Nucleus accumbens (tissue), 56 donors: ENCODE results near the gene PDE3A.
"Not testable (repeated sequence)": the region's sequence is repeated elsewhere in the genome, so short reads cannot be mapped to it uniquely, and the experiment has no call there.

Experiments
- DNase-seq, 56 donors: peaks; one replicate each; lab custom pipeline; 2025; lab: John Stamatoyannopoulos, UW

The PDE3A gene

GRCh38 chr12:20590570-20590969, 222.2 kb downstream of the PDE3A start:
- no peak for DNase-seq

GRCh38 chr12:20592556-20592955, 224.2 kb downstream of the PDE3A start:
- DNase-seq, result no peak

DNA sequence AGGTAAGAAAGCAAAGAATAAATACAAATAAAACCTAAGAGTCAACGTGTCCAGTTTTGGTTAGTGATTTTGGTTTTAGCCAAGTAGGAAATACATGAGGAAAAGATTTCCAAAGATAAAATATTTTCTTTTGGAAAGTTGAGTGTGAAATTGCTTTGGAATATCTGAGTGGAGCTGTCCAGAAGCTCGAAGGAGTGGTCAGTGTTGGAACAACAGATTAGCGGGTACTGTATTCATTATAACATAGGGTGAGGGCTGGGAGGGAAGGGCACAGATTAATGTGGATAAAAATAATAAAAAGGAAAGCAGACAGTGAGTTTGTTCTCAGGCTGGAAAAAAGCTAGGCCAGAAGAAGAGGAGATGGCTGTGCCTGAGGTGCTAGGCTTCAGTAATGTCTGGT, 225.3 kb downstream of the PDE3A start:
- DNase-seq, result no peak

- DNase-seq, result no peak
Observed at GRCh38 chr12:20596061-20596460, 227.7 kb downstream of the PDE3A start.

DNA sequence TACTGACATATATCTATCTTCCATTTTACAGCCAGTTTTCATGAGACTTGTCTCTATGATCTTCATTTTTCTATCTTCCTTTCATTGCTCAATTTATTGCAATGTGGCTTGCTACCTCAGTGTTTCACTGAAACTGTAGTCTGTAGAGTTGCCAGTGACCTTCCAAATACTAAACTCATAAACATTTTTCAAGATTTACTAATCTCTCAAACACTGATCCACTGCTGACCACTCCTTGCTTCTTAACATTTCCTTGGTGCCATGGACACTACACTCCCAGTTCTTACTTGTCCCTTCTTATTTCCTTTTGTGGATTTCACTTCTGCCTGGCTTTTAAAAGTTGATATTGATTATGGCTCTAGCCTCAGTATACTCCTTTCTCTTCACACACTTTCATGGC, 231.4 kb downstream of the PDE3A start:
- no peak for DNase-seq

GRCh38 chr12:20601668-20602280, 233.4 kb downstream of the PDE3A start:
- DNase-seq, result no peak

DNA sequence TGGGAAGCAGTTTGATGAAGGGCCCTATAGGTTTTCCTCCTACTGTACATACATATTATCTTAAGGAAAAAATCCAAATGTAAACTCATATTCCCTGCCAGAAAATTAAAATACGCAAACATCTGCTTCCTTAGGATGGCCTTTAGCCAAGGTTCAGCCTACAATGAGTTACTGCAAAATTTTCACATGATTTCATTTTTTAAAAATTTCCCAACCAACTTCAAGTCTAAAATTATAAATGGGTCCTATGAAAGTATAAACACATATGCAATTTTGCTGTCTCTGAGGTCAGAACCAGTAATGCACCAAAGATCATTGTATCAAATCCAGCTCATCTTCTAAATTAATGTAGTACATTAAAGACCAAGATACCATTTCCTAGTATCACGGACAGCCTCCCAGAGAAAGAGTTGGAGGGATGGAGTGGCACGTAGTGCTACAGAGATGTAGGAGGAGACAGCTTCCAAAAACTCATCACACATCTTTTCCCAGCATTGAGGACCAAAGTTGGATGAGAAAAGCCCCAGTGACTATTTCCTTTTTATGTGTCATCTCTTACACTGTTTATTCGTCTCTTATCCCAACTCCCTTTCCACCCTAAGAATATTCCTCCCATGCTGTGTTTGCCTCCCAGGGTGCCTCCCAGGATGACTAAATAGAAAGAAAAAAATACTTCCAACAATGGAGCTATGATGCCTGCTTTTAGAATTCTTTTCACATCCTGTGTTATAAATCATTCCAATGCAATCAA, 234.5 kb downstream of the PDE3A start:
- DNase-seq, result no peak

DNA sequence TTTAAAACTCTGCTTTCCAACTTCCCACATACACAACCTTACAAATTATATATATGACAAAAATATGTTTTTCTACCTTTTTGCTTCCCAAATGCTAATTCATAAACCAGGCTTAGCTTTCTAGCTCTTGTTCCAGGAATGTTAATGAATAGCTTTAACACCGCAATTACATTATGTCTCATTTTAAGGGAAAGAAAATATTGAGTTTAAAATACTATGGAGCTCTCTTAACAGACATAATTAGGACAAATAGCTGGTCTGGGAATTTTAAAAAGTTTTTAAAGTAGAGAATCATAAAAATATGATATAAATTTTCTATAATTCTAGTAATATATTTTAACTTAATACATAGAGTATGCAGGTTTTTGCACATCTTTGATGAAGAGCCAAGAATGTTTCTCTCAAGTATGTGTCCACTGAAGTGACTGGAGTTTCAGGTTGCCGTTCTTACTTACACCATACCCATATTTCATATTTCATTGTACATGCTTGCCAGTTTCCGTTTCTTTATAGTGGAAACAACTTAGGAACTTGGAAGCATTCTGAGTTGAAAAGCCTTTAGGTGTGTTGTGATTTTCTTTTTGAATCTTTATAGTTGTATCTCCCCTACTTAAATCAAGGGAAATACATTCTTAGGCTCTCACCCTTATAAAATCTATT, 236.2 kb downstream of the PDE3A start:
- DNase-seq, result no peak

- not testable (repeated sequence) for DNase-seq
Observed at GRCh38 chr12:20615020-20615419, 246.7 kb downstream of the PDE3A start.

DNA sequence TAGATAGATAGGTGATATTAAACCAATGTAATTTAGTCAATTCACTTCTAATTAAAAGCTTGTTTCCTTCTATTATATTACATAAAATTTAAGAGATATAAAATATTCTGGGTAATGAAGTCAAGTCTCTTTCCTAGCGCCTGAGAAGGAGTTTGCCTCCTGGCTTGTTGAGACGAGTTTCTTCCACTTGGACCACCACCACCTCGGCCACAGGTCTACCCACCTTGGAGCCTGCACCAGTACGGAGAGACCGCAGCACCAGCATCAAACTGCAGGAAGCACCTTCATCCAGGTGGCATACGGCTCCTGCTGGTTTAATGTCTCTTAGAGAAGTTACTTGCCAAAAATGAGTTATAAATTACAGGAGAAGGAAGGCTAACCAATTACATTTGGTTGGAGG, 247.8 kb downstream of the PDE3A start:
- DNase-seq, result no peak

- no peak for DNase-seq
Observed at GRCh38 chr12:20620261-20620660, 251.9 kb downstream of the PDE3A start.

DNA sequence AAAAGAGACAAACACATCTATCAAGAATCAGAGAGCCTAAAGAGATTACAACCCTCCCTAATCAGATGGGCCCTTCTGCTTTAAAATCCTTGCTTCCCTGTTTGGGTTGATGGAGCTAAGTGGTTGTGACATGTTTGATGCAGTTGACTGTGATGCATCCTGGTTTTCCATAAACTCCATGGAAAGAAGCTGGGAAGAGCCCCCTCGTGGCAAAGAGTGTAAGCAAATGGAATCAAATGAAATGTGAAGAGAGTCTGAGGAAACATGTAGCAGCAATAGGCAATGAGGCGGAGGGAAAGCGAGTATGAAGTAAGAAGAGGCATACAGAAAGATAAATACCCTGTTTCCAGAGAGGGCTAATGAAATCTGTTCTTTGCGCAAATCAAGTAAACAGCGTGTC, 256.4 kb downstream of the PDE3A start:
- DNase-seq, result peak in 1 of 56 donors; percentile 9

- no peak for DNase-seq
Observed at GRCh38 chr12:20625531-20625930, 257.2 kb downstream of the PDE3A start.

DNA sequence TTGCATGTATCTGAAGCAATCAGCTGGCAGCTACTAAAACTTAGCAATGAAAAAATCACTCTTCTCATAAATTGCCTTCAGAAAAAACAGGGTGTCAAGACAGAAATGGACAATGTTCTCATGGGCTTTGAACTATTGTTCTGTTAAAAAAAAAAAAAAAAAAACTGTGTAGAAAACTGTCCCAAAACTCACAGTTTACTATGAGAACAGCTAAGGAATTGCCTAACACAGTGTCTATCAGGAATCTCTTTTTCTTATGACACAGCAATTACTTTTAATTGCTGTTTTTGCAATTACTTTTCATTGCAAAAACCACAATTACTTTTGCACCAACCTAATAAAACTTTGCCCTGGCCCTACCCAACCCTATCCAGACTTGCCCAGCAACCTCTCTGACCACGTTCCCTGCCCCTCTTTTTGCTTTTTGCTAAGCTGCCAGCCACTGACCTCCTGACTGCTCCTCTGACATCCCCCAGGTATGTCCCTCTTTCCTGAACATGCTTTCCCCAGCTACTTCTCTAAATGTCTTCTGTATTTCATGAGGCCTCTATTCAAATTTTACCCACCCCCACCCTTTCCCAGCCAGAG, 258.8 kb downstream of the PDE3A start:
- no peak for DNase-seq

DNA sequence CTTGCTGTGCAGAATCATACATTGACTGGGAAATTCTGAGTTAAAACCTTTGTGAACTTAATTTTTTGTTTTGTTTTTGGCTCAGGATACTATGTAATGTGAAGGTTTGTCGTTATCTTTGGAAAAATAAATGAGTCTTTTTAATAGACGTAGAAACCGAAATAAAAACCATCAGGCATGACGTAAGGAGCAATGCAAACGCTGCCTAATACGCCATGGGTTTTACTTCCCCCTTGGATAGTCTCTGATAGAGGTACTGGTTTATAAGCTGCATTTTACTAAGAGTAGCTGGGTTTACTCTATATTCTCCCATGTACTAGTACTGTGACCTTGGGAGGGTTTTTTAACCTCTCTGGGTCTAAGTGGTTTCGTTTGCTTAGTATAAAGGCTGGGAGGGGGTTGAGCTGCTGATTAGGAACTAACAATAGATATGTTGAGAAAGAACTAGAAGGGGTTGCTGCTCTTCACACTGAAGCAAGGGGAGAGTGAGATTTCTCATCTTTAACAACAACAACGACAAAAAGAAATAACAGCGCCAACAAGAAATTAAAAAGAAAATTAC, 260.0 kb downstream of the PDE3A start:
- DNase-seq, result no peak

DNA sequence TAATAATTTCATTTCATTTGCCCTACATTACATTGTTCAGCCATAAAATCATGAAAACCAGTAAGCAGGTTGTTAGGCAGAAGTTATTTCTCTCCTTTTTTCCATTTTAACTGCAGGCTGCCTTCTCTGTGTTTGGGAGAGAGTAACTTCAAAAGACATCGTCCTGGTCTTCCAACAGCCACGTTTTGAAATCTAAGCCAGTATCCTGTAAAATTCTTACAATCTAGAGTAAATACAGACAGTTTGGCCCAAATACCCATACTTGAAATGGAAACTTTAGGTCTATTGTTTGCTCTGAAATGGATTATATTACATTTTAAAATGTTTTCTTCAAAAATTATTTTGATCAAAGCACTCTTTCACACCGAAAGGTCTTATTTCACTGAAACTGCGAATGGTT, 260.7 kb downstream of the PDE3A start:
- DNase-seq, result no peak

DNA sequence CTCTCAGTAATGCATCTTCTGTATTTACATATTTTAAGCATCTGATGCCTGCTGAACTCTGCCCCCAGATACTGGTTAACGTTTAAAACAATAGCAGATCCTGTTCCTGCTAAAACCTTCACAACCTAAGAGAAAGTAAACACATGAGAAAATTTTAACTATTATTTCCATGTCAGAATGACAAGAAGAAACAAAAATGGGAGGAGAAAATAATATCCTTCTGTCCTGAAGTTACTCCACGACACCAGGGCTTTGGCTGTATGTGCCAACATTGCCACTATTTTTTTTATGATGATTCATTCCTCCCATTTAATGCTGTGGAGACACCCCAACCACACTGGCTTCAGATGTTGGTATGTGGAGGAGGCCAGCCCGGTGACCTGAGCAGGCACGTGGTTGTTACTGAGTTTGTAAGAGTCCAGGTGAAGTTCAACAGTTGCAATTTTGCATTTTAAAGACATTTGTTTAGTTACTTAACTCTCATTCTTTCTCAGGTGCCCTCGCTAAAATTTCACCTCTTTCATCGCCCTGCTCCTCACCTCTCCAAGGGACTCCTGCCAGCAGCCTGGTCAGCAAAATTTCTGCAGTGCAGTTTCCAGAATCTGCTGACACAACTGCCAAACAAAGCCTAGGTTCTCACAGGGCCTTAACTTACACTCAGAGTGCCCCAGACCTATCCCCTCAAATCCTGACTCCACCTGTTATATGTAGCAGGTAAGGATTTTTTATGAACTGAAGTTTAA, 261.2 kb downstream of the PDE3A start:
- DNase-seq, result no peak

DNA sequence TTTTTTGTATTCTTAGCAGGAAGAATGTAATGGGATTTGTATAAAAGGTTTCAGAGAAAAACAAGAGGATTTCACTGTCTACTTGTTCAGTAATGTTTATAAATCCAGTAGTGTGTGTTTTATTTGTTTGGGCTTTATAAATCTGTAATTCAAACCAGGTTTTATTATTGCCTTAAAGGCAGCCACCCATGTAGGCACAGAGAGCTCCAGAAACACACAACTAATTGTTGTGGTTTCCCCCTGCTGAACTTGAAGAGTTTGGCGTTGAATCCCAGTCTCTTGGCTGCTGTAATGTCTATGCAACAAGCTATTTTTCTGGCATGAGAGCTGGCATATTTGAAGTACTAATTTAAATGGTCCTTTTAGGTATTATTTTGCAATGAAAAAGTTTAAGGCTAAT, 263.4 kb downstream of the PDE3A start:
- DNase-seq, result no peak

DNA sequence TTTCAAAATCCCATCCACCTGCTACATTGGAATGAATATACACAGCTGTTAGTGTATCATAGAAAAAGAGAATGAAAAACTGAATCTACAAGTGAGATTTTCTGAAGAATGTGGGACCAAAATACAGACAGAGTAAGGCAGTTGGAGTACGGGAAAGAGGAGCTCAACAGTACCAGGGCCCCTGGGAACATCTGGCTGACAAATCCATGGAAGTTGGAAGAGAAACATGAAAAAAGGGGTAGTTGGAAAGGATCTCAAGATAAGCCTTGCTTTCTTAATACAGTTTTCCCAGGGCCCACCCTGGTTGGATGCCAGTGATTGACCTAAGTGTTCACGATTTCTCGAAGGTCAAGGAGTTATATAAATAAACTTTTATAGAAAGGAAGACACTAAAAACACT, 272.8 kb downstream of the PDE3A start:
- no peak for DNase-seq

GRCh38 chr12:20643822-20644221, 275.5 kb downstream of the PDE3A start:
- DNase-seq, result no peak
